C4-2B (cell line): ENCODE measurements around the gene NXPH3.

ENCODE experiments used
- CTCF ChIP-seq: fragments of 450-650 bp; conservative IDR thresholded peaks from 2 replicates; pipeline ENCODE4 v1.5.1; 2017; ENCODE audit warnings: mild to moderate bottlenecking
- ZFX ChIP-seq: fragments of 450-650 bp; IDR thresholded peaks from 2 replicates; pipeline ENCODE4 v1.6.1; 2017

DNA sequence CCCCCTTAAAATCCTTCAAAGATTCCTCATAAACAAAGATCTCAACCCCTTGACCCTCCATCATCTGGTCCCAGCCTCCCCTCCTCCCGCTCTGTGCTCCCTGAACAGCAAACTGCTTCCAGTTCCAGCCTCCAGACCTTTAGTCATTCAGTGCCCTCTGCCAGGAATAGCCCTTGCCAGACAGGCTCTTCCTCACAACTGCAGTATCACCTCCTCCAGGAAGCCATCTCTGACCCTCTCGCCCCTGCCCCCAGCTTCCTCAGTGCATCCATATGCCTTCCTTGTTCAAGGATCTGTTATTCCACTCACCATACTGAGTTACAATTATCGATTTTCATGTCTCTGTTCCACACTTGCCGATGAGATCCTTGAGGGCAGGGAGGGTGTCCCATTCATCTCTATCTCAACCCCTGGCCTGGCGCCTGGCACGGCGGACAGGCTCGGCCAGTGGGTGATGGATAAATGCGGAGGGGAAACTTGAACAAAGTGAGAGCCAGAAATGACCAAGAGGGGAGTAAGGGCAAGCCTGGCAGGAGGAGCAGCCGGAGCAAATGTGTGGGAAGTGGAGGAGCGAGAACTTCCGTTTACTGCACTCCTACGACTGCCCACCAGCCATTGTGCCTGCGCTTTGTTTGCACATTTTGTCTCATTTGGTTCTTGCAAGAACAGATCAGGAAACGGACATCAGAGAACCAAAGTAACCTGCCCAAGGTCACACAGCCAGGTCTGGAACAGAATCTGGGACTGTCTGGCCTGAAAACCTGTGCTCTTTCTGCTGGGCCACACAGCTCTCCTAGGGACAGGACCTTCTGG, 2.0 kb upstream of the NXPH3 start:
- no peak for TF ChIP-seq CTCF
- no peak for TF ChIP-seq ZFX
